Common myeloid progenitor, CD34-positive (primary cell): Measurements from ENCODE around the gene GABBR1.

Experiments used
- CTCF ChIA-PET: fragments of 350-600 bp; sonication (Branson Sonifier 250); formaldehyde crosslinking; loops from one replicate; lab custom pipeline; 2021; ENCODE audit warnings: antibody characterized with exemption; lab: Charles Lee
- POLR2A ChIA-PET: fragments of 350-600 bp; sonication (Branson Sonifier 250); formaldehyde crosslinking; loops from one replicate; lab custom pipeline; 2021; ENCODE audit warnings: antibody characterized with exemption; lab: Charles Lee
- DNase-seq, 3 donors: peaks; one replicate each; pipeline versions ENCODE4 v3.0.0 to v3.0.0-alpha.2; 2013
- H3K27ac ChIP-seq, 2 experiments: 1 replicate in 1 of 2; 2 replicates in 1 of 2; pipeline ENCODE4 v1.7.0; 2013; ENCODE audit warnings: inconsistent platforms in 2 of 2, low read length in 2 of 2, mild to moderate bottlenecking in 2 of 2, low read depth in 1 of 2, moderate library complexity in 1 of 2; ENCODE audit not compliant: severe bottlenecking in 2 of 2, insufficient read depth in 1 of 2, poor library complexity in 1 of 2
- H3K27me3 ChIP-seq, 5 experiments: replicated peaks in 2 of 5; 1 replicate in 3 of 5; 2 replicates in 2 of 5; pipeline versions ENCODE4 v1.6.1 to v1.7.0; 2013; ENCODE audit warnings: low read length in 4 of 5, mild to moderate bottlenecking in 2 of 5, moderate library complexity in 2 of 5, inconsistent platforms in 1 of 5; ENCODE audit not compliant: insufficient read depth in 5 of 5, control insufficient read depth in 4 of 5
- H3K36me3 ChIP-seq, 4 experiments: 1 replicate in 2 of 4; 2 replicates in 2 of 4; pipeline versions ENCODE4 v1.6.1 to v1.7.0; 2013; ENCODE audit warnings: low read length in 3 of 4, control low read depth in 1 of 4, mild to moderate bottlenecking in 1 of 4; ENCODE audit not compliant: control insufficient read depth in 4 of 4, insufficient read depth in 4 of 4
- H3K4me1 ChIP-seq, 4 experiments: 1 replicate in 3 of 4; 2 replicates in 1 of 4; pipeline versions ENCODE4 v1.6.1 to v1.7.1; 2013; ENCODE audit warnings: low read length in 3 of 4, mild to moderate bottlenecking in 3 of 4, control low read depth in 1 of 4, inconsistent platforms in 1 of 4, moderate library complexity in 1 of 4; ENCODE audit not compliant: control insufficient read depth in 4 of 4, insufficient read depth in 4 of 4; ENCODE audit errors: control extremely low read depth in 1 of 4
- H3K4me3 ChIP-seq, 7 experiments: 1 replicate in 4 of 7; 2 replicates in 3 of 7; pipeline versions ENCODE4 v1.5.1 to v1.7.0; 2013; ENCODE audit warnings: mild to moderate bottlenecking in 7 of 7, low read length in 6 of 7, moderate library complexity in 6 of 7, inconsistent platforms in 2 of 7, low read depth in 2 of 7, control low read depth in 1 of 7; ENCODE audit not compliant: insufficient read depth in 4 of 7, control insufficient read depth in 1 of 7; ENCODE audit errors: extremely low read depth in 1 of 7
- H3K9me3 ChIP-seq, 5 experiments: 1 replicate in 4 of 5; 2 replicates in 1 of 5; pipeline versions ENCODE4 v1.6.1 to v1.7.1; 2013; ENCODE audit warnings: low read length in 4 of 5, mild to moderate bottlenecking in 2 of 5, inconsistent platforms in 1 of 5, low read depth in 1 of 5, moderate library complexity in 1 of 5; ENCODE audit not compliant: control insufficient read depth in 4 of 5, insufficient read depth in 2 of 5; ENCODE audit errors: control extremely low read depth in 1 of 5
- WGBS: methylation state at CpG from one replicate; pipeline ENCODE4 v1.1.5; 2013; ENCODE audit not compliant: insufficient coverage; 5-methylcytosine and 5-hydroxymethylcytosine counted together

GABBR1 gene

GRCh38 chr6:29557320-29557719 lies 75.7 kb downstream of the GABBR1 start:
- H3K27me3 ChIP-seq, result peaks cover 15 to 37% (median 28%) of the 10 kb centered on the region in 5 experiments
- no peak overlapping the region for H3K27ac ChIP-seq
- H3K36me3 ChIP-seq, result no peaks in the 10 kb centered on the region
- DNase-seq, result no peak
- H3K4me3 ChIP-seq, result no peak overlapping the region
- POLR2A ChIA-PET, result no interaction called here
- H3K4me1 ChIP-seq, result peaks cover 4 to 17% (median 15%) of the 10 kb centered on the region in 4 experiments
- H3K9me3 ChIP-seq, result no peaks in the 10 kb centered on the region
- CTCF ChIA-PET, result interaction anchor here (0.8 kb wide), 1 partner anchor 32 kb away, joined by 3 read pairs; no protein-coding TSS in a partner anchor

- H3K27ac ChIP-seq, result no peak overlapping the region
- ChIA-PET CTCF (interaction anchor here (0.9 kb wide), 1 partner anchor 34 kb away, joined by 3 read pairs; no protein-coding TSS in a partner anchor), POLR2A (no interaction called here)
- H3K4me3 ChIP-seq, result no peak overlapping the region
- peaks cover 4 to 17% (median 15%) of the 10 kb centered on the region in 4 experiments for H3K4me1 ChIP-seq
- peaks cover 15 to 37% (median 28%) of the 10 kb centered on the region in 5 experiments for H3K27me3 ChIP-seq
- no peaks in the 10 kb centered on the region for H3K36me3 ChIP-seq
- no peak for DNase-seq
- H3K9me3 ChIP-seq, result no peaks in the 10 kb centered on the region
- WGBS, result 88% methylated on average over 3 of the region's 5 CpGs
Observed at GRCh38 chr6:29554764-29555163, 78.2 kb downstream of the GABBR1 start.

GRCh38 chr6:29553268-29554057 lies 79.5 kb downstream of the GABBR1 start:
- peak; percentile 48 to 76 (median 64) for DNase-seq
- ChIA-PET CTCF (interaction anchor here (1.0 to 1.6 kb wide), 2 partner anchors 13 to 15 kb away, joined by 3 to 4 read pairs; no protein-coding TSS in a partner anchor), POLR2A (no interaction called here)
- 1% methylated on average over 64 of the region's 83 CpGs for WGBS
- Histone ChIP-seq H3K9me3 (no peaks in the 10 kb centered on the region), H3K4me3 (peak overlapping the region; percentile 33 to 72 (median 46)), H3K27me3 (peaks cover 15 to 37% (median 25%) of the 10 kb centered on the region in 5 experiments), H3K36me3 (no peaks in the 10 kb centered on the region), H3K27ac (no peak overlapping the region), H3K4me1 (peaks cover 4 to 17% (median 15%) of the 10 kb centered on the region in 4 experiments)

- ChIA-PET POLR2A (no interaction called here), CTCF (interaction anchor here (1.0 to 1.6 kb wide), 2 partner anchors 12 to 14 kb away, joined by 3 to 4 read pairs; no protein-coding TSS in a partner anchor)
- 0% methylated on average over 1 of the region's 5 CpGs for WGBS
- Histone ChIP-seq H3K36me3 (no peaks in the 10 kb centered on the region), H3K9me3 (no peaks in the 10 kb centered on the region), H3K4me1 (peaks cover 4 to 17% (median 15%) of the 10 kb centered on the region in 4 experiments), H3K4me3 (peak overlapping the region in 4 of 7 experiments; percentile 13 to 72 (median 66)), H3K27me3 (peaks cover 15 to 37% (median 25%) of the 10 kb centered on the region in 5 experiments), H3K27ac (no peak overlapping the region)
- DNase-seq, result peak; percentile 85 to 91 (median 90)
Observed at GRCh38 chr6:29552512-29553051, 80.4 kb downstream of the GABBR1 start.

DNA sequence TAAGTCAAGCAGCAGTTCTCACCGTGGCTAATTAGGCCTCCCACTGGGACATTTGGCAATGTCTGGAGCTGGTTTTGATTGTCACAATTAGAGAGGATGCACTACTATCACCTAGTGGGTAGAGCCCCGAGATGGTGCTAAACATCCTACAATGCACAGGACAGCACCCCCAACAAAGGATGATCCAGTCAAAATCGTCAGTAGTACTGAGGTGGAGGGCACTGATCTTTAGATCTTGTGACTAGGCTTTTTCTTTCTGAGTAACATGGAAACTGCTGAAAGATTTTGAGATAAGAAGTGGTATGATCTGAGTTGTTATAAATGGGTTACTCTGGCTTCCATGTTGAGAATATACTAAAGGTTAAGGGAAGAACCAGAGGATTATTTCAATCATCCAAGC lies 85.4 kb downstream of the GABBR1 start:
- Histone ChIP-seq H3K27ac (no peak overlapping the region), H3K27me3 (peaks cover 0 to 3% (median 0%) of the 10 kb centered on the region in 5 experiments), H3K4me1 (peaks cover 0 to 2% (median under 1%) of the 10 kb centered on the region in 4 experiments), H3K4me3 (no peak overlapping the region), H3K36me3 (no peaks in the 10 kb centered on the region), H3K9me3 (no peaks in the 10 kb centered on the region)
- CTCF ChIA-PET, result no interaction called here
- no peak for DNase-seq
- 67% methylated on average over 1 of the region's 3 CpGs for WGBS
- POLR2A ChIA-PET, result interaction anchor here (0.6 kb wide), 1 partner anchor 11 kb away, joined by 3 read pairs; no protein-coding TSS in a partner anchor

- ChIA-PET CTCF (interaction anchor here (0.7 kb wide), 1 partner anchor 15 kb away, joined by 3 read pairs; no protein-coding TSS in a partner anchor), POLR2A (no interaction called here)
- Histone ChIP-seq H3K9me3 (no peaks in the 10 kb centered on the region), H3K36me3 (no peaks in the 10 kb centered on the region), H3K27me3 (peaks cover 0 to 3% (median 0%) of the 10 kb centered on the region in 5 experiments), H3K4me3 (no peak overlapping the region), H3K4me1 (no peaks in the 10 kb centered on the region), H3K27ac (no peak overlapping the region)
- 85% methylated on average over 3 of the region's 4 CpGs for WGBS
- no peak for DNase-seq
Observed at GRCh38 chr6:29537714-29538403, 95.1 kb downstream of the GABBR1 start.
